WTC11 (cell line): ENCODE results near the gene GPR62. TPM values are rescaled to one million over a fixed set of nuclear protein-coding genes. Genes with fewer than 3 reads are reported as not detected.

ENCODE experiments used
- ATAC-seq: fragments of 200-7000 bp; cut with Tn5 transposase; 2 replicates; pipeline ENCODE4 v1.10.0; 2021; ENCODE audit warnings: mild to moderate bottlenecking, moderate library complexity
- CTCF ChIA-PET: fragments of 300-600 bp; sonication (Branson Sonifier 250); formaldehyde crosslinking; loops from one replicate; lab custom pipeline; 2021; ENCODE audit warnings: antibody characterized with exemption; lab: Charles Lee
- POLR2A ChIA-PET: fragments of 350-600 bp; sonication (Branson Sonifier 250); formaldehyde crosslinking; loops from one replicate; lab custom pipeline; 2021; ENCODE audit warnings: antibody characterized with exemption; lab: Charles Lee
- DNase-seq: peaks from one replicate; pipeline ENCODE4 v3.0.0; 2021; ENCODE audit warnings: low spot score
- H3K27ac Mint-ChIP-seq: 2 replicates; pipeline ENCODE4 v1.8.0; 2021; ENCODE audit warnings: mixed read lengths
- H3K27me3 Mint-ChIP-seq: 2 replicates; pipeline ENCODE4 v1.8.0; 2021; ENCODE audit warnings: low read depth, mild to moderate bottlenecking, moderate library complexity, mixed read lengths
- H3K36me3 Mint-ChIP-seq: 2 replicates; pipeline ENCODE4 v1.8.0; 2021; ENCODE audit warnings: mixed read lengths
- H3K4me1 Mint-ChIP-seq: 2 replicates; pipeline ENCODE4 v1.8.0; 2022; ENCODE audit warnings: mixed read lengths
- H3K4me3 Mint-ChIP-seq: 2 replicates; pipeline ENCODE4 v1.8.0; 2021; ENCODE audit warnings: mild to moderate bottlenecking, moderate library complexity, mixed read lengths
- H3K9me3 Mint-ChIP-seq: 2 replicates; pipeline ENCODE4 v1.8.0; 2021; ENCODE audit warnings: mixed read lengths
- CBFB ChIP-seq: sonication (generic); formaldehyde crosslinking; IDR thresholded peaks from 2 replicates; pipeline ENCODE4 v1.8.1; 2022; ENCODE audit warnings: mild to moderate bottlenecking, low read depth, missing genetic modification reagents
- EMX1 ChIP-seq: fragments of 250-450 bp; sonication (Bioruptor Pico); IDR thresholded peaks from 2 replicates; pipeline ENCODE4 v1.8.0; 2021; ENCODE audit warnings: mild to moderate bottlenecking
- GABPB1 ChIP-seq: sonication (generic); formaldehyde crosslinking; IDR thresholded peaks from 2 replicates; pipeline ENCODE4 v1.8.1; 2023; ENCODE audit warnings: mild to moderate bottlenecking, missing genetic modification reagents
- IRF2 ChIP-seq: sonication (generic); formaldehyde crosslinking; IDR thresholded peaks from 2 replicates; pipeline ENCODE4 v1.8.0; 2022; ENCODE audit warnings: low read depth, missing genetic modification reagents, borderline replicate concordance
- NFATC4 ChIP-seq: fragments of 250-450 bp; sonication (Bioruptor Pico); IDR thresholded peaks from 2 replicates; pipeline ENCODE4 v1.9.0; 2021; ENCODE audit warnings: mild to moderate bottlenecking
- RORB ChIP-seq: fragments of 250-450 bp; sonication (Bioruptor Pico); IDR thresholded peaks from 2 replicates; pipeline ENCODE4 v1.9.0; 2021; ENCODE audit warnings: mild to moderate bottlenecking
- TP53 ChIP-seq: sonication (generic); formaldehyde crosslinking; IDR thresholded peaks from 2 replicates; pipeline ENCODE4 v1.8.1; 2023; ENCODE audit warnings: mild to moderate bottlenecking, missing genetic modification reagents
- ZBTB21 ChIP-seq: sonication (generic); formaldehyde crosslinking; IDR thresholded peaks from 2 replicates; pipeline ENCODE4 v1.8.1; 2023; ENCODE audit warnings: mild to moderate bottlenecking, missing genetic modification reagents, borderline replicate concordance
- ZNF121 ChIP-seq: sonication (generic); formaldehyde crosslinking; IDR thresholded peaks from 2 replicates; pipeline ENCODE4 v1.8.0; 2023; ENCODE audit warnings: missing genetic modification reagents
- ZNF232 ChIP-seq: sonication (generic); formaldehyde crosslinking; IDR thresholded peaks from 2 replicates; pipeline ENCODE4 v1.8.0; 2022; ENCODE audit warnings: mild to moderate bottlenecking, missing genetic modification reagents
- ZNF416 ChIP-seq: fragments of 250-450 bp; sonication (Bioruptor Pico); IDR thresholded peaks from 2 replicates; pipeline ENCODE4 v1.9.0; 2021; ENCODE audit warnings: mild to moderate bottlenecking, inconsistent platforms
- total RNA-seq: library from RNA; stranded (reverse); gene quantifications from 3 replicates; pipeline ENCODE4 v1.2.3, GENCODE V29; 2021
- TF ChIP-seq, protein P1 (sequence below): sonication (generic); formaldehyde crosslinking; IDR thresholded peaks from 2 replicates; pipeline ENCODE4 v1.8.1; 2023; ENCODE audit warnings: mild to moderate bottlenecking, missing genetic modification reagents
- TF ChIP-seq, protein P2 (sequence below): fragments of 250-450 bp; sonication (Bioruptor Pico); IDR thresholded peaks from 2 replicates; pipeline ENCODE4 v1.9.0; 2021; ENCODE audit warnings: mild to moderate bottlenecking
- TF ChIP-seq, protein P3 (sequence below): sonication (generic); formaldehyde crosslinking; IDR thresholded peaks from 2 replicates; pipeline ENCODE4 v1.8.1; 2022; ENCODE audit warnings: low read depth, missing genetic modification reagents, borderline replicate concordance
- TF ChIP-seq, protein P4 (sequence below): sonication (generic); formaldehyde crosslinking; IDR thresholded peaks from 2 replicates; pipeline ENCODE4 v1.8.0; 2022; ENCODE audit warnings: mild to moderate bottlenecking, missing genetic modification reagents
- TF ChIP-seq, protein P5 (sequence below): sonication (generic); formaldehyde crosslinking; conservative IDR thresholded peaks from 2 replicates; pipeline ENCODE4 v1.8.1; 2022; ENCODE audit warnings: mild to moderate bottlenecking, missing genetic modification reagents
- TF ChIP-seq, protein P6 (sequence below): sonication (generic); formaldehyde crosslinking; IDR thresholded peaks from 2 replicates; pipeline ENCODE4 v1.8.1; 2022; ENCODE audit warnings: mild to moderate bottlenecking, moderate library complexity, missing genetic modification reagents

GPR62 gene
- total RNA-seq, 1 experiment from 2014 or later: 0.24 TPM

DNA sequence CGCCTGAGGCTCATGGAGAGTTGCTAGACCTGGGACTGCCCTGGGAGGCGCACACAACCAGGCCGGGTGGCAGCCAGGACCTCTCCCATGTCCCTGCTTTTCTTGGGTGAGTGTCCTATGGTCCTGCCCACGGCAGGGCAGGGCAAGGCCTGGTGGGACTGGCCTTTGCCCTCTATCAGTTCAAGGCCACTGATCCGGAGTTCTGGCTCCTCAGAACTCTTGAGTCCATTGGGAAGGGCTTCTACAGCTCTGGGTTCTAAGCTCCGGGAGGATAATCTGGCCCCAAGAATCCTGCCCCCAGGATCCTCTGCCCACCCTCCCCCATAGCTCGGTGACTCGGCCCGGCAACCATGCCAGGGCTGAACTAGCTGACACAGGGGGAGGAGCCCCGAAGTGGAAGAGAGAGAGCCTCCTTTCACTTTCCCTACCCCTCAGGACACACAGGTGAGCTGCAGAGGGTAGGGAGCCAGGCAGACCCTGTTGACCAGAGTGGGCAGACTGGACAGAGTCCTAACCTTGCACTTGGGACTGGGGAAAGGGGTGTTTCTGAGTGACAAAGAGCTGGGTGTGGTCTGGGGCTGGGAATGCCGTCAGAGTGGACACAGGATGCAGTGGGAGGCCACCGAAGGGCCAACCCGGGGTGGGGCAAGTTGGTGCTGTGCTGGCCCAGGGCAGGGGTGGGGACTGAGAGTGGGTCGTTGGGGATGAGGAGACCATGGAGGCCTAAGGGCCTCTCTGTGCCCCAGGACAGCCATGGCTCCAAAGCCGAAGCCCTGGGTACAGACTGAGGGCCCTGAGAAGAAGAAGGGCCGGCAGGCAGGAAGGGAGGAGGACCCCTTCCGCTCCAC lies 12.4 kb upstream of the GPR62 start:
- peak; percentile 69 for TF ChIP-seq GABPB1
- TF ChIP-seq, protein P1, sequence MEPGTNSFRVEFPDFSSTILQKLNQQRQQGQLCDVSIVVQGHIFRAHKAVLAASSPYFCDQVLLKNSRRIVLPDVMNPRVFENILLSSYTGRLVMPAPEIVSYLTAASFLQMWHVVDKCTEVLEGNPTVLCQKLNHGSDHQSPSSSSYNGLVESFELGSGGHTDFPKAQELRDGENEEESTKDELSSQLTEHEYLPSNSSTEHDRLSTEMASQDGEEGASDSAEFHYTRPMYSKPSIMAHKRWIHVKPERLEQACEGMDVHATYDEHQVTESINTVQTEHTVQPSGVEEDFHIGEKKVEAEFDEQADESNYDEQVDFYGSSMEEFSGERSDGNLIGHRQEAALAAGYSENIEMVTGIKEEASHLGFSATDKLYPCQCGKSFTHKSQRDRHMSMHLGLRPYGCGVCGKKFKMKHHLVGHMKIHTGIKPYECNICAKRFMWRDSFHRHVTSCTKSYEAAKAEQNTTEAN (CRISPR knock-in tag): peak; percentile 6; the same call in 1 of the 2 replicates
- TF ChIP-seq, protein P2, sequence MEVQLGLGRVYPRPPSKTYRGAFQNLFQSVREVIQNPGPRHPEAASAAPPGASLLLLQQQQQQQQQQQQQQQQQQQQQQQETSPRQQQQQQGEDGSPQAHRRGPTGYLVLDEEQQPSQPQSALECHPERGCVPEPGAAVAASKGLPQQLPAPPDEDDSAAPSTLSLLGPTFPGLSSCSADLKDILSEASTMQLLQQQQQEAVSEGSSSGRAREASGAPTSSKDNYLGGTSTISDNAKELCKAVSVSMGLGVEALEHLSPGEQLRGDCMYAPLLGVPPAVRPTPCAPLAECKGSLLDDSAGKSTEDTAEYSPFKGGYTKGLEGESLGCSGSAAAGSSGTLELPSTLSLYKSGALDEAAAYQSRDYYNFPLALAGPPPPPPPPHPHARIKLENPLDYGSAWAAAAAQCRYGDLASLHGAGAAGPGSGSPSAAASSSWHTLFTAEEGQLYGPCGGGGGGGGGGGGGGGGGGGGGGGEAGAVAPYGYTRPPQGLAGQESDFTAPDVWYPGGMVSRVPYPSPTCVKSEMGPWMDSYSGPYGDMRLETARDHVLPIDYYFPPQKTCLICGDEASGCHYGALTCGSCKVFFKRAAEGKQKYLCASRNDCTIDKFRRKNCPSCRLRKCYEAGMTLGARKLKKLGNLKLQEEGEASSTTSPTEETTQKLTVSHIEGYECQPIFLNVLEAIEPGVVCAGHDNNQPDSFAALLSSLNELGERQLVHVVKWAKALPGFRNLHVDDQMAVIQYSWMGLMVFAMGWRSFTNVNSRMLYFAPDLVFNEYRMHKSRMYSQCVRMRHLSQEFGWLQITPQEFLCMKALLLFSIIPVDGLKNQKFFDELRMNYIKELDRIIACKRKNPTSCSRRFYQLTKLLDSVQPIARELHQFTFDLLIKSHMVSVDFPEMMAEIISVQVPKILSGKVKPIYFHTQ (CRISPR knock-in tag): no peak
- no peak for ATAC-seq
- CTCF ChIA-PET: interaction anchor here (0.6 to 3.4 kb wide), 13 partner anchors 12 to 233 kb away, joined by 3 to 49 read pairs (median 7); partner anchors contain the start of genes ABHD14A, ABHD14B, ACY1 and GPR62

DNA sequence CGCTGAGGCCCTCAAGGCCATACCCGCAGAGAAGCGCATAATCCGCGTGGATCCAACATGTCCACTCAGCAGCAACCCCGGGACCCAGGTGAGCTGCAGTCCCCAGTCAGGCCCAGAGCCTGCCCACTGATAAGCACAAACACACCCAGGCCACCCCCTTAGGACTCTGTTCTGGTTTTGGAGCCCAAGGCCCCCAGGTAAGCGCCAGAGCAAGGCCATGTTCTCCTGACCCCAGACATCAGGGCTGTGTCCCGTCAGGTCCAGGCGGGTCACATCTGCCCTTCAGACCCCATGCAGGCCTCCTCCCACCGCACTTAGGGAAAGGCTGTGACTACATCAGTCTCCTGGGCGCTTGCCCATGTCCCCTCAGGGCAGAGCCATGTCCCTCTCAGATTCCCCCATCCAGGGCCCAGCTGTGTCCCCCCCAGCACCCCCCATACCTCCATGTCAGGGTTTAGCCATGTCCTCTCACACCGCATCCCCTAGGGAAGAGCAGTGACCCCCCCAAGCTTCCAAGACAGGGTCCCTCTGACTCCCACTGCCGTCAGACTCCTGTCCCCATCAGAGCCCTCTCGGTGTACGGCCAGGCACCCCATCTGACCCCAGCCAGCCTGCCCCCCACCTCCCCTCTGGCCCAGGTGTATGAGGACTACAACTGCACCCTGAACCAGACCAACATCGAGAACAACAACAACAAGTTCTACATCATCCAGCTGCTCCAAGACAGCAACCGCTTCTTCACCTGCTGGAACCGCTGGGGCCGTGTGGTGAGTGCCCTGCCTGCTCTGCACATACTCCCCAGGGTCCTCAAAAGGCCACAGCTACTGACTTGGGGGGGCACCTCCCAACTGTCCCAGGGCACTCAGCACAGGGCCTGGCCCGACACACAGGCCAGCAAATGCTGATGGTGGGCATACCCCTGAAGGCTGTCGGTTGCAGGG lies 11.5 kb upstream of the GPR62 start:
- no peak overlapping the region for H3K4me3 Mint-ChIP-seq
- DNase-seq (peak; percentile 10), ATAC-seq (no peak)
- no peak overlapping the region for H3K27ac Mint-ChIP-seq
- TF ChIP-seq EMX1: no peak
- TF ChIP-seq, protein P3, sequence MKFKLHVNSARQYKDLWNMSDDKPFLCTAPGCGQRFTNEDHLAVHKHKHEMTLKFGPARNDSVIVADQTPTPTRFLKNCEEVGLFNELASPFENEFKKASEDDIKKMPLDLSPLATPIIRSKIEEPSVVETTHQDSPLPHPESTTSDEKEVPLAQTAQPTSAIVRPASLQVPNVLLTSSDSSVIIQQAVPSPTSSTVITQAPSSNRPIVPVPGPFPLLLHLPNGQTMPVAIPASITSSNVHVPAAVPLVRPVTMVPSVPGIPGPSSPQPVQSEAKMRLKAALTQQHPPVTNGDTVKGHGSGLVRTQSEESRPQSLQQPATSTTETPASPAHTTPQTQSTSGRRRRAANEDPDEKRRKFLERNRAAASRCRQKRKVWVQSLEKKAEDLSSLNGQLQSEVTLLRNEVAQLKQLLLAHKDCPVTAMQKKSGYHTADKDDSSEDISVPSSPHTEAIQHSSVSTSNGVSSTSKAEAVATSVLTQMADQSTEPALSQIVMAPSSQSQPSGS (CRISPR knock-in tag): no peak
- TF ChIP-seq TP53 (CRISPR knock-in tag): no peak
- TF ChIP-seq NFATC4 (CRISPR knock-in tag): no peak
- TF ChIP-seq, protein P4, sequence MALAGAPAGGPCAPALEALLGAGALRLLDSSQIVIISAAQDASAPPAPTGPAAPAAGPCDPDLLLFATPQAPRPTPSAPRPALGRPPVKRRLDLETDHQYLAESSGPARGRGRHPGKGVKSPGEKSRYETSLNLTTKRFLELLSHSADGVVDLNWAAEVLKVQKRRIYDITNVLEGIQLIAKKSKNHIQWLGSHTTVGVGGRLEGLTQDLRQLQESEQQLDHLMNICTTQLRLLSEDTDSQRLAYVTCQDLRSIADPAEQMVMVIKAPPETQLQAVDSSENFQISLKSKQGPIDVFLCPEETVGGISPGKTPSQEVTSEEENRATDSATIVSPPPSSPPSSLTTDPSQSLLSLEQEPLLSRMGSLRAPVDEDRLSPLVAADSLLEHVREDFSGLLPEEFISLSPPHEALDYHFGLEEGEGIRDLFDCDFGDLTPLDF (CRISPR knock-in tag): no peak
- TF ChIP-seq ZBTB21: no peak
- no peak for TF ChIP-seq CBFB (CRISPR knock-in tag)
- TF ChIP-seq, protein P5, sequence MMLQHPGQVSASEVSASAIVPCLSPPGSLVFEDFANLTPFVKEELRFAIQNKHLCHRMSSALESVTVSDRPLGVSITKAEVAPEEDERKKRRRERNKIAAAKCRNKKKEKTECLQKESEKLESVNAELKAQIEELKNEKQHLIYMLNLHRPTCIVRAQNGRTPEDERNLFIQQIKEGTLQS (CRISPR knock-in tag): no peak
- TF ChIP-seq ZNF232 (CRISPR knock-in tag): no peak
- no peak for TF ChIP-seq ZNF416
- no peak for TF ChIP-seq RORB (CRISPR knock-in tag)
- TF ChIP-seq, protein P6, sequence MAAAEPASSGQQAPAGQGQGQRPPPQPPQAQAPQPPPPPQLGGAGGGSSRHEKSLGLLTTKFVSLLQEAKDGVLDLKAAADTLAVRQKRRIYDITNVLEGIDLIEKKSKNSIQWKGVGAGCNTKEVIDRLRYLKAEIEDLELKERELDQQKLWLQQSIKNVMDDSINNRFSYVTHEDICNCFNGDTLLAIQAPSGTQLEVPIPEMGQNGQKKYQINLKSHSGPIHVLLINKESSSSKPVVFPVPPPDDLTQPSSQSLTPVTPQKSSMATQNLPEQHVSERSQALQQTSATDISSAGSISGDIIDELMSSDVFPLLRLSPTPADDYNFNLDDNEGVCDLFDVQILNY (CRISPR knock-in tag): no peak
- no peak for TF ChIP-seq IRF2 (CRISPR knock-in tag)
- TF ChIP-seq ZNF121 (CRISPR knock-in tag): no peak
- peaks cover 17% of the 10 kb centered on the region for H3K4me1 Mint-ChIP-seq
- no peaks in the 10 kb centered on the region for H3K9me3 Mint-ChIP-seq
- H3K36me3 Mint-ChIP-seq: peaks cover 12% of the 10 kb centered on the region
- H3K27me3 Mint-ChIP-seq: peaks cover 9% of the 10 kb centered on the region
- ChIA-PET POLR2A (interaction anchor here (1.3 kb wide), 1 partner anchor 48 kb away, joined by 4 read pairs; no protein-coding TSS in a partner anchor), CTCF (interaction anchor here (1.1 to 3.4 kb wide), 7 partner anchors 11 to 124 kb away, joined by 7 to 49 read pairs (median 14); partner anchors contain the start of genes ABHD14A, ABHD14B, ACY1 and GPR62)

More for the DNA sequence above, 12.4 kb upstream of the GPR62 start:
- Mint-ChIP-seq H3K27ac (no peak overlapping the region), H3K36me3 (peaks cover 19% of the 10 kb centered on the region), H3K4me3 (peak overlapping the region; percentile 91), H3K27me3 (no peaks in the 10 kb centered on the region; the same call in 1 of the 2 replicates), H3K9me3 (no peaks in the 10 kb centered on the region), H3K4me1 (peaks cover 17% of the 10 kb centered on the region)
- POLR2A ChIA-PET: interaction anchor here (1.3 to 2.5 kb wide), 2 partner anchors 26 to 49 kb away, joined by 4 to 19 read pairs; partner anchors contain the start of gene PCBP4
- DNase-seq: peak; percentile 11
